Stomach (tissue), 9 donors: ENCODE measurements around the gene DNAJB2. TPM values are rescaled to one million over a fixed set of nuclear protein-coding genes. Genes with fewer than 3 reads are reported as not detected.

Source experiments
- DNase-seq, 2 donors: peaks; one replicate each; pipeline versions ENCODE4 v3.0.0 to v3.0.0-alpha.2; 2013 to 2019
- H3K27ac ChIP-seq, 5 donors: fragments of 200-600 bp in 4 of 5; sonication (generic) in 4 of 5; one replicate each; pipeline ENCODE4 v1.5.1; 2013 to 2019; ENCODE audit warnings: mild to moderate bottlenecking in 1 of 5, moderate library complexity in 1 of 5
- H3K27me3 ChIP-seq, 3 donors: fragments of 200-600 bp; sonication (generic); one replicate each; pipeline ENCODE4 v1.5.1; 2017 to 2019; ENCODE audit warnings: mixed run types in 1 of 3
- H3K36me3 ChIP-seq, 4 donors: fragments of 200-600 bp; sonication (generic); 1 replicate in 3 of 4; 2 replicates in 1 of 4; pipeline ENCODE4 v1.5.1; 2016 to 2019
- H3K4me1 ChIP-seq, 4 donors: fragments of 200-600 bp; sonication (generic); one replicate each; pipeline ENCODE4 v1.5.1; 2016 to 2019
- H3K4me3 ChIP-seq, 4 donors: fragments of 200-600 bp; sonication (generic) in 3 of 4; one replicate each; pipeline ENCODE4 v1.5.1; 2016 to 2019; ENCODE audit warnings: mild to moderate bottlenecking in 1 of 4
- H3K9me3 ChIP-seq, 4 donors: fragments of 200-600 bp; sonication (generic); one replicate each; pipeline ENCODE4 v1.5.1; 2016 to 2019
- EP300 ChIP-seq: sonication (generic); formaldehyde crosslinking; IDR thresholded peaks from one replicate; pipeline ENCODE4 v1.6.1; 2017; ENCODE audit warnings: antibody characterized with exemption
- POLR2A ChIP-seq, 4 donors: fragments of 450-650 bp; IDR thresholded peaks; one replicate each; pipeline ENCODE4 v1.6.1; 2016; ENCODE audit warnings: antibody characterized with exemption in 4 of 4, control low read depth in 2 of 4, mild to moderate bottlenecking in 1 of 4, moderate library complexity in 1 of 4
- POLR2AphosphoS5 ChIP-seq, 3 donors: sonication (generic); formaldehyde crosslinking; IDR thresholded peaks; one replicate each; pipeline ENCODE4 v1.6.1; 2016; ENCODE audit warnings: antibody characterized with exemption in 3 of 3
- WGBS, 5 donors: extraction: QIAGEN DNeasy Blood & Tissue Kit in 3 of 5; methylation state at CpG; one replicate each; pipeline versions ENCODE4 v1.1.5 to v1.1.7; 2013 to 2018; 5-methylcytosine and 5-hydroxymethylcytosine counted together
- intact Hi-C: fragments of 100-400 bp; cut with DNase I; formaldehyde crosslinking; loops from one replicate; pipeline ENCODE4 v1.15.1; 2023; ENCODE audit warnings: low total_unique reads
- polyA plus RNA-seq, 3 donors: library from polyadenylated mRNA; stranded (reverse); fragments of 200-250 nt; gene quantifications; one replicate each; pipeline ENCODE4 v1.2.3, GENCODE V29; 2013
- total RNA-seq, 5 donors: library from RNA; depleted of rRNA; stranded (reverse); fragments of >200 nt; gene quantifications; one replicate each; pipeline versions ENCODE4 v1.1.0 to v1.2.3, GENCODE V29; 2014 to 2016
- TF ChIP-seq, protein P1 (sequence below), 7 experiments: fragments of 450-650 bp in 4 of 7; fragments of 200-600 bp in 3 of 7; sonication (generic) in 3 of 7; IDR thresholded peaks; one replicate each; pipeline ENCODE4 v1.5.1; 2016 to 2019; ENCODE audit warnings: antibody characterized with exemption in 7 of 7, control low read depth in 2 of 7, mild to moderate bottlenecking in 1 of 7
- donor health status: healthy with polysubstance abuse.
- donor health status: Bipolar disorder and iron deficiency.
- donor health status: healthy.

The DNAJB2 gene
- total and polyA plus RNA-seq, 8 donors: 24.4 to 88.8 (median 57.0) TPM

DNA sequence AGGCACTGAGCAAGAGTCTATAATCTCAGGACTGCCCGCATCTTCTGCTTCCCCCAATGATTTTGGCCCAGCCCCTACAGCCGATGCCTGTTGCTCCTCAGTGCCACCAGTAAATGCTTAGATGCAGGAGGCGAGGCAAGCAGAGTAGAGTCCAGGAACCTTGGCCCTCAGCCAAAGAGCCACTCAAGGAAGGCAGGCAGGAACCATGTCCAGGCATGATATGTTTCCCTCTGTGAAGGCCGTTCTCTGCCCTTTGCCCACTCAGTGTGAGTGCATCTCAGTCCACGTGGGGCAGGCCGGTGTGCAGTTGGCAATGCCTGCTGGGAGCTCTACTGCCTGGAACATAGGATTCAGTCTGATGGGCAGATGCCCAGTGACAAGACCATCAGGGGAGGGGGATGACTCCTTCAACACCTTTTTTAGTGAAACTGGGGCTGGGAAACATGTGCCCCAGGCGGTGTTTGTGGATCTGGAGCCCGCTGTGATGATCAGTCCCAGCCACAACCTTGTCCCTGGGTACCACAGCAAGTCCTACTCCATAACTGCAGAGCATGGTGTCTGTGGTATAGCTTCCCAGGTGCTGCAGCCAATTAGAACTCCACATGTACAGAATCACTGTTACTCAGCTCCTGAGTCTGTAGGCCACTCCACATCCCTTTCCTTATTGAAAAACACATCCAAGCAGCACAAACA is 9.7 kb upstream of the DNAJB2 start:
- peak; percentile 61 to 73 for DNase-seq
- WGBS, 5 donors: 36 to 50% (median 44%) methylated on average over 6 to 8 of the region's 8 CpGs

DNA sequence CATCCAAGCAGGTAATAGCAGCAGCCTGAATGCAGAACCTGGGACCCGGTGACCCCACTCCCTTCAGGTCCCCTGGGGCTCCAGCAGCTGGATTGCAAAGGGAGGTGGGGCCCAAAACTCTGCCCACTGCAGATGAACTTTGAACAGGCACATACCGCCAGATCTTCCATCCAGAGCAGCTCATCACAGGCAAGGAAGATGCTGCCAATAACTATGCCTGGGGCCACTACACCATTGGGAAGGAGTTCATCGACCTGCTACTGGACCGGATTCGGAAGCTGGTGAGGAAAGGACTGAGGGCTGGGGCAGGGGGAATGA is 9.2 kb upstream of the DNAJB2 start:
- H3K36me3 ChIP-seq: no peaks in the 10 kb centered on the region
- TF ChIP-seq, protein P1, sequence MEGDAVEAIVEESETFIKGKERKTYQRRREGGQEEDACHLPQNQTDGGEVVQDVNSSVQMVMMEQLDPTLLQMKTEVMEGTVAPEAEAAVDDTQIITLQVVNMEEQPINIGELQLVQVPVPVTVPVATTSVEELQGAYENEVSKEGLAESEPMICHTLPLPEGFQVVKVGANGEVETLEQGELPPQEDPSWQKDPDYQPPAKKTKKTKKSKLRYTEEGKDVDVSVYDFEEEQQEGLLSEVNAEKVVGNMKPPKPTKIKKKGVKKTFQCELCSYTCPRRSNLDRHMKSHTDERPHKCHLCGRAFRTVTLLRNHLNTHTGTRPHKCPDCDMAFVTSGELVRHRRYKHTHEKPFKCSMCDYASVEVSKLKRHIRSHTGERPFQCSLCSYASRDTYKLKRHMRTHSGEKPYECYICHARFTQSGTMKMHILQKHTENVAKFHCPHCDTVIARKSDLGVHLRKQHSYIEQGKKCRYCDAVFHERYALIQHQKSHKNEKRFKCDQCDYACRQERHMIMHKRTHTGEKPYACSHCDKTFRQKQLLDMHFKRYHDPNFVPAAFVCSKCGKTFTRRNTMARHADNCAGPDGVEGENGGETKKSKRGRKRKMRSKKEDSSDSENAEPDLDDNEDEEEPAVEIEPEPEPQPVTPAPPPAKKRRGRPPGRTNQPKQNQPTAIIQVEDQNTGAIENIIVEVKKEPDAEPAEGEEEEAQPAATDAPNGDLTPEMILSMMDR (IDR thresholded peaks at IDR 0.05): no peak
- TF ChIP-seq POLR2A (IDR thresholded peaks at IDR 0.05) (no peak), EP300 (no peak), POLR2AphosphoS5 (IDR thresholded peaks at IDR 0.05) (no peak)
- DNase-seq: no peak
- intact Hi-C loops: no loop called here
- H3K4me1 ChIP-seq: peaks cover 0 to 6% (median 0%) of the 10 kb centered on the region in 4 donors
- no peaks in the 10 kb centered on the region for H3K27me3 ChIP-seq
- H3K4me3 ChIP-seq: no peak overlapping the region
- H3K27ac ChIP-seq: no peak overlapping the region
- 82 to 93% (median 88%) methylated on average over 5 of the region's 5 CpGs for WGBS, 5 donors
- H3K9me3 ChIP-seq: no peaks in the 10 kb centered on the region

More for the DNA sequence above, 9.7 kb upstream of the DNAJB2 start:
- intact Hi-C loops: no loop called here
- Histone ChIP-seq H3K36me3 (no peaks in the 10 kb centered on the region), H3K4me3 (no peak overlapping the region), H3K27ac (no peak overlapping the region), H3K27me3 (no peaks in the 10 kb centered on the region), H3K9me3 (no peaks in the 10 kb centered on the region), H3K4me1 (peaks cover 0 to 6% (median 0%) of the 10 kb centered on the region in 4 donors)
- TF ChIP-seq POLR2AphosphoS5 (IDR thresholded peaks at IDR 0.05): no peak
- no peak for TF ChIP-seq EP300
- TF ChIP-seq POLR2A (IDR thresholded peaks at IDR 0.05): no peak
- TF ChIP-seq, protein P1 (IDR thresholded peaks at IDR 0.05): no peak

DNA sequence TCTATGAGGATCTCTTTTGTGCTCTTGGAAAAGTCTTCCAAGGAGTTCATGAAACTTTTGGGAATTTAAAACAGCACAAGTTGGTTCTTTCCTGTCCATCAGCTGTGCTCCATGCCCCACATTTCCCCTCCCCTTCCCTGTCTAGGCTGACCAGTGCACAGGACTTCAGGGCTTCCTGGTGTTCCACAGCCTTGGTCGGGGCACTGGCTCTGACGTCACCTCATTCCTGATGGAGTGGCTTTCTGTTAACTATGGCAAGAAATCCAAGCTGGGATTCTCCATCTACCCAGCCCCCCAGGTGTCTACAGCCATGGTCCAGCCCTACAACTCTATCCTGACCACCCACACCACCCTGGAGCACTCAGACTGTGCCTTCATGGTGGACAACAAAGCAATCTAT is 8.1 kb upstream of the DNAJB2 start:
- H3K4me1 ChIP-seq: peaks cover 0 to 6% (median 0%) of the 10 kb centered on the region in 4 donors
- intact Hi-C loops: no loop called here
- H3K9me3 ChIP-seq: no peaks in the 10 kb centered on the region
- H3K27ac ChIP-seq: no peak overlapping the region
- 67 to 92% (median 82%) methylated on average over 2 of the region's 2 CpGs for WGBS, 5 donors
- H3K4me3 ChIP-seq: no peak overlapping the region
- no peak for DNase-seq
- no peaks in the 10 kb centered on the region for H3K36me3 ChIP-seq
- no peaks in the 10 kb centered on the region for H3K27me3 ChIP-seq
- TF ChIP-seq POLR2AphosphoS5 (IDR thresholded peaks at IDR 0.05): no peak

DNA sequence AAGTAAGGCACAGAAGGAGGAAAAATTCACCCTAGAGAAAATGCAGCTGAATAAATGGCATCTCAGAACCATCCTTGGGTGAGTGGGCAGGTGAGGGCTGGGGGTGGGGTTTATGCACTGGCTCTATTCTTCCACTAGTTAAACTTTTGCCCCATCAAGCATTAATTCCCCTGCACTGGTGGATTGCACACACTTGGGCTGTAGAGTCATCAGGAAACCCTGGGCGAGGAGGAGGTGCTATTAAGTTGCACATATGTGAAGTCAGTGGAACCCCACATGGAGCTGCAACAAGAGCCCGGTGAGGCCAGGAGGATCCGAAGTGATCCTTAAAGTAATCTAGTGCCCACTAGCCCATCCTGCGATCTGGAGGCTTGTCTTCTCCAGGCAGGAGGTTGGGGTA is 6.8 kb upstream of the DNAJB2 start:
- TF ChIP-seq EP300 (no peak), POLR2AphosphoS5 (IDR thresholded peaks at IDR 0.05) (no peak)
- TF ChIP-seq, protein P1 (IDR thresholded peaks at IDR 0.05): no peak
- intact Hi-C loops: no loop called here

DNA sequence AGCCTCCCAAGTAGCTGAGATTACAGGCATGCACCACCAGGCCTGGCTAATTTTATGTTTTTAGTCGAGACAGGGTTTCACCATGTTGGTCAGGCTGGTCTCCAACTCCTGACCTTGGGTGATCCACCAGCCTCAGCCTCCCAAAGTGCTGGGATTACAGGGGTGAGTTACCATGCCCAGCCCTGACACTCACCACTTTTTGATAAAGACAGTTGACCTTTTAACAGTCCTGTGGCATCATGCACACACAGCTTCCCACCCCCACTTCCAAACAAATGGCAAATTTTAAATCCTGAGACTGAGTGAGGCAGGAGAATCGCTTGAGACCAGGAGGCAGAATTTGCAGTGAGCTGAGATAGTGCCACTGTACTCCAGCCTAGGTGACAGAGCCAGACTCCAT is 6.2 kb upstream of the DNAJB2 start:
- Histone ChIP-seq H3K36me3 (no peaks in the 10 kb centered on the region), H3K27me3 (no peaks in the 10 kb centered on the region), H3K4me3 (no peak overlapping the region), H3K27ac (no peak overlapping the region), H3K9me3 (no peaks in the 10 kb centered on the region), H3K4me1 (peaks cover 6 to 14% (median 7%) of the 10 kb centered on the region in 4 donors)
- 60 to 77% (median 75%) methylated on average over 2 of the region's 2 CpGs for WGBS, 5 donors
- intact Hi-C loops: no loop called here
- TF ChIP-seq POLR2A (IDR thresholded peaks at IDR 0.05) (no peak), EP300 (no peak), POLR2AphosphoS5 (IDR thresholded peaks at IDR 0.05) (no peak)
- TF ChIP-seq, protein P1 (IDR thresholded peaks at IDR 0.05): no peak
- DNase-seq: no peak

More for the DNA sequence above, 6.8 kb upstream of the DNAJB2 start:
- no peak overlapping the region for H3K27ac ChIP-seq
- DNase-seq: no peak
- H3K27me3 ChIP-seq: no peaks in the 10 kb centered on the region
- no peaks in the 10 kb centered on the region for H3K9me3 ChIP-seq
- H3K36me3 ChIP-seq: no peaks in the 10 kb centered on the region
- peaks cover under 1 to 7% (median 1%) of the 10 kb centered on the region in 4 donors for H3K4me1 ChIP-seq
- 81 to 88% (median 84%) methylated on average over 4 of the region's 4 CpGs for WGBS, 5 donors
- H3K4me3 ChIP-seq: no peak overlapping the region
